Midbrain (tissue), 1 donor: Measurements from ENCODE around the gene PFN1.

Experiments
- DNase-seq: peaks from one replicate; lab custom pipeline; 2025; lab: John Stamatoyannopoulos, UW

PFN1 gene

GRCh38 chr17:4896332-4897197, 51.8 kb downstream of the PFN1 start:
- no peak for DNase-seq

- no peak for DNase-seq
These were observed 52.5 kb downstream of the PFN1 start for GRCh38 chr17:4895657-4896331.
